Measurements from ENCODE around the gene ABCF2.
A peak's percentile ranks its signal among the peaks of the same experiment; 100 is the strongest.

Gene ABCF2

GRCh38 chr7:151211155-151211772, 15.7 kb downstream of the ABCF2 start:
- no peak overlapping the region for H3K27ac Mint-ChIP-seq
- peaks cover 15% of the 10 kb centered on the region for H3K27me3 Mint-ChIP-seq (ENCODE audit: low read depth, poor library complexity)
- no peaks in the 10 kb centered on the region for H3K9me3 Mint-ChIP-seq
- H3K36me3 Mint-ChIP-seq (ENCODE audit: low read depth): peaks cover 38% of the 10 kb centered on the region
- TF ChIP-seq CTCF (IDR thresholded peaks at IDR 0.05): no peak
- H3K4me1 Mint-ChIP-seq: peaks cover 14% of the 10 kb centered on the region
- no peak for DNase-seq
- no peak overlapping the region for H3K4me3 Mint-ChIP-seq

GRCh38 chr7:151210087-151210854, 16.7 kb downstream of the ABCF2 start, which contains the start of gene H2BK1:
Gene H2BK1, minus strand, starts transcription at chr7:151210488. Its CDS starts 170 bp downstream, at chr7:151210318.
- peaks cover 29% of the 10 kb centered on the region for H3K36me3 Mint-ChIP-seq (ENCODE audit: low read depth)
- TF ChIP-seq CTCF (IDR thresholded peaks at IDR 0.05): no peak
- no peak within 1 kb of the TSS for H3K4me3 Mint-ChIP-seq
- peaks cover 14% of the 10 kb centered on the region for H3K4me1 Mint-ChIP-seq
- no peaks in the 10 kb centered on the region for H3K9me3 Mint-ChIP-seq
- H3K27me3 Mint-ChIP-seq (ENCODE audit: low read depth, poor library complexity): peaks cover 25% of the 10 kb centered on the region
- DNase-seq: no peak
- H3K27ac Mint-ChIP-seq: peak within 1 kb of the TSS; percentile 27

GRCh38 chr7:151209588-151209987, 17.4 kb downstream of the ABCF2 start:
- Mint-ChIP-seq H3K9me3 (no peaks in the 10 kb centered on the region), H3K27ac (no peak overlapping the region), H3K4me1 (peaks cover 14% of the 10 kb centered on the region), H3K27me3 (ENCODE audit: low read depth, poor library complexity) (peaks cover 30% of the 10 kb centered on the region), H3K36me3 (ENCODE audit: low read depth) (peaks cover 22% of the 10 kb centered on the region), H3K4me3 (no peak overlapping the region)
- DNase-seq: no peak
- TF ChIP-seq CTCF (IDR thresholded peaks at IDR 0.05): no peak

GRCh38 chr7:151208253-151208862, 18.6 kb downstream of the ABCF2 start:
- Mint-ChIP-seq H3K4me1 (peaks cover 14% of the 10 kb centered on the region), H3K9me3 (no peaks in the 10 kb centered on the region), H3K36me3 (ENCODE audit: low read depth) (peaks cover 15% of the 10 kb centered on the region), H3K27ac (no peak overlapping the region), H3K4me3 (no peak overlapping the region), H3K27me3 (ENCODE audit: low read depth, poor library complexity) (peaks cover 38% of the 10 kb centered on the region)
- no peak for DNase-seq
- no peak for TF ChIP-seq CTCF (IDR thresholded peaks at IDR 0.05)

- no peak overlapping the region for H3K4me3 Mint-ChIP-seq
- DNase-seq: no peak
- no peak for TF ChIP-seq CTCF (IDR thresholded peaks at IDR 0.05)
- H3K9me3 Mint-ChIP-seq: no peaks in the 10 kb centered on the region
- peaks cover 14% of the 10 kb centered on the region for H3K4me1 Mint-ChIP-seq
- no peak overlapping the region for H3K27ac Mint-ChIP-seq
- H3K27me3 Mint-ChIP-seq (ENCODE audit: low read depth, poor library complexity): peaks cover 41% of the 10 kb centered on the region
- H3K36me3 Mint-ChIP-seq (ENCODE audit: low read depth): peaks cover 10% of the 10 kb centered on the region
These were observed 19.2 kb downstream of the ABCF2 start for GRCh38 chr7:151207804-151208203.

Measured in nephron progenitor cell (in vitro differentiated cells).